GM18499 (cell line): Measurements from ENCODE around the gene NEK1.

Source experiments
- ATAC-seq: cut with Tn5 transposase; IDR thresholded peaks from one replicate; pipeline ENCODE4 v1.9.1; 2021; ENCODE audit warnings: moderate number of reproducible peaks; ENCODE audit not compliant: insufficient read depth, unreplicated experiment

Gene NEK1

DNA sequence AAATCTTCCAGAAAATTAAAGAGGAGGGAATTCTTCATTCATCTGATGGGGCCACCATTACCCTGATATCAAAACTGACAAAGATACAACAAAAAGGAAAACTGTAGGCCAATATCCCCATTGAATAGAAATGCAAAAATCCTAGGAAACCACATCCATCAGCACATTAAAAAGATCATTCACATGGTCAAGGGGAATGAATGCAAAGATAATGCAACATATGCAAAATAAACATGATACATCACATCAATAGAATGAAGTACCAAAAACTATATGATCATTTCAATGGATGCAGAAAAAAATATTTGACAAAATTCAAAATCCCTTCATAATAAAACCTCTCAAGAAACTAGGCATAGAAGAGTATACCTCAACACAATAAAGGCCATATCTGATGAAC lies 232.7 kb downstream of the NEK1 start:
- no peak for ATAC-seq

- no peak for ATAC-seq
Observed at GRCh38 chr4:169377367-169377766, 235.0 kb downstream of the NEK1 start.

DNA sequence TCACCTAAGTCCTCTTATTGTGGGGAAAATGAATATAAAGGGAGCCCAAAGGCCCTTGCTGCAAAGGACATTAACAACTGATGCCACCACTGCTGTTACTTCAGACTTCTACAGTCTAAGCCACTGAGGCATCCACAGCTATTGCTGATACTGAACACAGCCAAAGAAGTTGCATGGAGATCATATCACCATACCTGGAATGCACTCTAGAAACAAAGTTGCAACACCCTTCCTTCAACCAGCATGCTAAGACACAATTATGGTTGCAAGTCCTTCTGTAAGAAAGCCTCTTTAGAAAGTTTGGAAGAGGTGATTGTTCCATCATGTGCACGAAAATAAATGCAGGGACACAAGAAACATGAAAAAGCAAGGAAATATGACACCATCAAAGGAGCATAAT lies 236.0 kb downstream of the NEK1 start:
- no peak for ATAC-seq

GRCh38 chr4:169372791-169373190 lies 239.6 kb downstream of the NEK1 start:
- ATAC-seq = no peak

- ATAC-seq = no peak
Observed at GRCh38 chr4:169369634-169370033, 242.7 kb downstream of the NEK1 start.

- no peak for ATAC-seq
Observed at GRCh38 chr4:169367826-169368225, 244.6 kb downstream of the NEK1 start.

DNA sequence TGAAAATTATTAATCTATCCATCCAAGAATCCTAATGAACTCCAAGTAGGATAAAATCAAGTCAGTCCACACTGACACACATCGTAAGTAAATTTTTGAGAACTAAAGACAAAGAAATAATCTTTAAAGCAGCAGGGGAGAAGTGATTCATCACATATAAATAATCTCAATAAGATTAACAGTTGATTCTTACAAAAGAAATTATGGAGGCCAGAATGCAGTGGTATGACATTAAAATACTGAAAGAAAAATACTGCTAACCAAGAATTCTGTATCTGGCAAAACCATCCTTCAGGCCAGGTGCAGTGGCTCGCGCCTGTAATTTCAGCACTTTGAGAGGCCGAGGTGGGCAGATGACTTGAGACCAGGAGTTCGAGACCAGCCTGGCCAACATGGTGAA lies 245.6 kb downstream of the NEK1 start:
- no peak for ATAC-seq

DNA sequence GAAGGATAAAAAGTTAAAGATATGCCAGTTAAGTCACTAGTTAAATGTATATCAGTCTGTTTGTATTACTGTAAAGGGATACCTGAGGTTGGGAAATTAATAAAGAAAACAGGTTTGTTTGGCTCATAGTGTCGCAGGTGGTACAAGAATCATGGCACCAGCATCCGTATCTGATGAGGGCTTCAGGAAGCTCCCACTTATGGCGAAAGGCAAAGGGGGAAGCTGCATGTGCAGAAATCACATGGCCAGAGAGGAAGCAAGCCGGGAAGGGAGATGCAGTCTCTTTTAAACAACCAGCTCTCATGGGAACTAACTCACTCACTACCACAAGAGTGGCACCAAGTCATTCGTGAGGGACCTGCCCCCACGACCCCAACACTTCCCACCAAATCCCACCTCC lies 249.8 kb downstream of the NEK1 start:
- ATAC-seq = no peak

GRCh38 chr4:169361756-169362155 lies 250.6 kb downstream of the NEK1 start:
- ATAC-seq = no peak

DNA sequence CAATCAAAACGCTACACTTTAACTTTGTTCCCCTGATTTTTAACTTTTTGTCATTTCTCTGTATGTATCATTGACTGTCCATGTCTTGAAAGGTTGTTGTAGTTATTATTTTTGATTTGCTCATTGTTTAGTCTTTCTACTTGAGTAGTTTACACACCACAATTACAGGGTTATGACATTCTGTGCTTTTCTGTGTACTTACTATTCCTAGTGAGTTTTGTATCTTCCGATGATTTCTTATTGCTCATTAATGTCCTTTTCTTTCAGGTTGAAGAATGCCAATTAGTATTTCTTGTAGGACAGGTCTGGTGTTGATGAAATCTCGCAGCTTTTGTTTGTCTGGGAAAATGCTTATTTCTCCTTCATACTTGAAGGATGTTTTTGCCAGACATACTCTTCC lies 252.4 kb downstream of the NEK1 start:
- no peak for ATAC-seq

- ATAC-seq = no peak
Observed at GRCh38 chr4:169352360-169352759, 260.0 kb downstream of the NEK1 start.

DNA sequence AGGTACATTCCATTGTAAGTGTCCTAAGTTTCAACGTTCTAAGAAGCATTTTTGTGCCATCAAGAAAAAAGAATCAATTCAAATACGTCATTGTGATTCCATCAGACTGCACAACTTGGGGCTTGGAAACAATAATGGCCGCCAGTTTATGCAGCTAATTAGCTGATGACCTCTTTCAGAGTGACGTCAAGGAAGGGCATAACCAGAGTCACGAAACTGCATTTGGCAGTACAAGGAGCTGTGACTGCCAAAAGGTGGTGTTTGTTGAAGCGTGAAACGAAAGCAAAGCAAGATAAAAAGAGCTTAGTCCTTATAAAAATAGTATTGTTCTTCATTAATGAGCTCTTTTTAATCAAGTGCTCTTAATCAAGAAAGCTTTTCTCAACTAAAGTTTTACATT lies 260.5 kb downstream of the NEK1 start:
- no peak for ATAC-seq

- ATAC-seq = no peak
Observed at GRCh38 chr4:169348541-169348940, 263.8 kb downstream of the NEK1 start.

- no peak for ATAC-seq
Observed at GRCh38 chr4:169346840-169347239, 265.5 kb downstream of the NEK1 start.

DNA sequence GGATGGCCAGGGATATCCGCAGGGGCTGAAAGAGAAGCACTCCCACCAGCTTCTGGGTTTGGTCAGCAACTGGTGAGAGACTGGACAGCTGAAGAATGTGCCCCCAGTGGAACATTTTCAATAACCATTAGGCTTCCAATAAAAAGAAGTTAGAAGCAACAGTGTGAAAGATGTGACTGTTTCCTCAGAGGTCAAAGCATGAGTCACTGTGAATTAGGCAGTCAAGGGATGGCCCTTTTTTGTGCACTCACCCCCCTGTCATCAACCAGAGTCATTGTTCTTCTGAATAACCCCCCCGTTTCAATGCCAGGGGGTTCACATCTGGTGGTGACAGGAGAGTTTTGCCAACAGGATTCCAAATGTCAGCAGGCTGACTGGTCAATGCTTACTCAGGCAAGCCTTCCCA lies 267.1 kb downstream of the NEK1 start:
- no peak for ATAC-seq
